ENCODE measurements around the gene GOLGA5.

DNA sequence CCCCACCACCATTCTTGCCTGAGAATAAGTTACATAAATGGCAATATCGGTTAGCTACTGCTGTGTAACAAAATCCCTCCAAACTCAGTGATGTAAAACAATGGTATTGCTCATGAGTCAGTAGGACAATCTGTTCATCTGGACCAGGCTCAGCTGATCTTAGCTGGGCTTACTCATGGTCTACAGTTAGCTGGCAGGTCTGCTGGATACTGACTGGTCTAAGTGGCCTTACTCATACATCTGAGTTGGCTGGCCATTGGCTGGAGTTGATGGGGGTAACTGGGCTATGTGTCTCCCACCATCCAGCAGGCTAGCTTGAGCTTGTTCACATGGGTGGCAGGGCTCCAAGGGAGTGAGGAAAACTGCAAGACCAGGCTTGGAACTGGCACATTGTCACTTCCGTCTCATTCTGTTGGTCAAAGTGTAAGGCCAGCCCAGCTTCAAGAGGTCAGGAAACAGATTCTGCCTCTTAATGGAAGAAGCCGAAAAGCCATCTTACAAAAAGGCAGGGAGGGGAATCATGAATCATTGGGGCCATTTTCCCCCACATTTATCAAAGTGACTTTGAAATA, 72.2 kb downstream of the GOLGA5 start:
- TF ChIP-seq STAT1 (IDR thresholded peaks at IDR 0.05; ENCODE audit: unreplicated experiment) (no peak), EZH2phosphoT487 (IDR thresholded peaks at IDR 0.05; ENCODE audit: unreplicated experiment) (no peak), POLR2AphosphoS5 (IDR thresholded peaks at IDR 0.05; ENCODE audit: low read depth) (no peak), EZH2 (IDR thresholded peaks at IDR 0.05; ENCODE audit: low read depth, unreplicated experiment) (no peak), JUNB (IDR thresholded peaks at IDR 0.05; ENCODE audit: unreplicated experiment) (no peak), ZNF331 (CRISPR knock-in tag; IDR thresholded peaks at IDR 0.05; ENCODE audit: low read depth) (no peak), ZNF114 (CRISPR knock-in tag; IDR thresholded peaks at IDR 0.05) (no peak)
- TF ChIP-seq, protein P1, sequence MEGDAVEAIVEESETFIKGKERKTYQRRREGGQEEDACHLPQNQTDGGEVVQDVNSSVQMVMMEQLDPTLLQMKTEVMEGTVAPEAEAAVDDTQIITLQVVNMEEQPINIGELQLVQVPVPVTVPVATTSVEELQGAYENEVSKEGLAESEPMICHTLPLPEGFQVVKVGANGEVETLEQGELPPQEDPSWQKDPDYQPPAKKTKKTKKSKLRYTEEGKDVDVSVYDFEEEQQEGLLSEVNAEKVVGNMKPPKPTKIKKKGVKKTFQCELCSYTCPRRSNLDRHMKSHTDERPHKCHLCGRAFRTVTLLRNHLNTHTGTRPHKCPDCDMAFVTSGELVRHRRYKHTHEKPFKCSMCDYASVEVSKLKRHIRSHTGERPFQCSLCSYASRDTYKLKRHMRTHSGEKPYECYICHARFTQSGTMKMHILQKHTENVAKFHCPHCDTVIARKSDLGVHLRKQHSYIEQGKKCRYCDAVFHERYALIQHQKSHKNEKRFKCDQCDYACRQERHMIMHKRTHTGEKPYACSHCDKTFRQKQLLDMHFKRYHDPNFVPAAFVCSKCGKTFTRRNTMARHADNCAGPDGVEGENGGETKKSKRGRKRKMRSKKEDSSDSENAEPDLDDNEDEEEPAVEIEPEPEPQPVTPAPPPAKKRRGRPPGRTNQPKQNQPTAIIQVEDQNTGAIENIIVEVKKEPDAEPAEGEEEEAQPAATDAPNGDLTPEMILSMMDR (conservative IDR thresholded peaks at IDR 0.05; ENCODE audit: low read depth in 2 of 2) = no peak
- TF ChIP-seq, protein P2, sequence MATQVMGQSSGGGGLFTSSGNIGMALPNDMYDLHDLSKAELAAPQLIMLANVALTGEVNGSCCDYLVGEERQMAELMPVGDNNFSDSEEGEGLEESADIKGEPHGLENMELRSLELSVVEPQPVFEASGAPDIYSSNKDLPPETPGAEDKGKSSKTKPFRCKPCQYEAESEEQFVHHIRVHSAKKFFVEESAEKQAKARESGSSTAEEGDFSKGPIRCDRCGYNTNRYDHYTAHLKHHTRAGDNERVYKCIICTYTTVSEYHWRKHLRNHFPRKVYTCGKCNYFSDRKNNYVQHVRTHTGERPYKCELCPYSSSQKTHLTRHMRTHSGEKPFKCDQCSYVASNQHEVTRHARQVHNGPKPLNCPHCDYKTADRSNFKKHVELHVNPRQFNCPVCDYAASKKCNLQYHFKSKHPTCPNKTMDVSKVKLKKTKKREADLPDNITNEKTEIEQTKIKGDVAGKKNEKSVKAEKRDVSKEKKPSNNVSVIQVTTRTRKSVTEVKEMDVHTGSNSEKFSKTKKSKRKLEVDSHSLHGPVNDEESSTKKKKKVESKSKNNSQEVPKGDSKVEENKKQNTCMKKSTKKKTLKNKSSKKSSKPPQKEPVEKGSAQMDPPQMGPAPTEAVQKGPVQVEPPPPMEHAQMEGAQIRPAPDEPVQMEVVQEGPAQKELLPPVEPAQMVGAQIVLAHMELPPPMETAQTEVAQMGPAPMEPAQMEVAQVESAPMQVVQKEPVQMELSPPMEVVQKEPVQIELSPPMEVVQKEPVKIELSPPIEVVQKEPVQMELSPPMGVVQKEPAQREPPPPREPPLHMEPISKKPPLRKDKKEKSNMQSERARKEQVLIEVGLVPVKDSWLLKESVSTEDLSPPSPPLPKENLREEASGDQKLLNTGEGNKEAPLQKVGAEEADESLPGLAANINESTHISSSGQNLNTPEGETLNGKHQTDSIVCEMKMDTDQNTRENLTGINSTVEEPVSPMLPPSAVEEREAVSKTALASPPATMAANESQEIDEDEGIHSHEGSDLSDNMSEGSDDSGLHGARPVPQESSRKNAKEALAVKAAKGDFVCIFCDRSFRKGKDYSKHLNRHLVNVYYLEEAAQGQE (IDR thresholded peaks at IDR 0.05; ENCODE audit: unreplicated experiment) = no peak
